ENCODE measurements around the gene NDUFA7. TPM values are rescaled to one million over a fixed set of nuclear protein-coding genes. Genes with fewer than 3 reads are reported as not detected.

NDUFA7 gene
- total RNA-seq, 1 experiment from 2014 or later, result 76.4 TPM

- H3K4me3 Mint-ChIP-seq, result no peak overlapping the region
- DNase-seq (ENCODE audit: low spot score), result no peak
- no peaks in the 10 kb centered on the region; the same call in 1 of the 2 replicates for H3K27me3 Mint-ChIP-seq (ENCODE audit: low read depth)
- ChIA-PET CTCF (interaction anchor here (0.6 kb wide), 2 partner anchors 291 to 318 kb away, joined by 3 read pairs; partner anchors contain the start of gene TIMM44), POLR2A (interaction anchor here (0.6 kb wide), 1 partner anchor 340 kb away, joined by 3 read pairs; no protein-coding TSS in a partner anchor)
- no peak overlapping the region for H3K27ac Mint-ChIP-seq
- H3K4me1 Mint-ChIP-seq, result peaks cover 16% of the 10 kb centered on the region
- H3K36me3 Mint-ChIP-seq, result peaks cover 35% of the 10 kb centered on the region
- no peak for ATAC-seq
- no peak for TF ChIP-seq NR2C2 (CRISPR knock-in tag; IDR thresholded peaks at IDR 0.05)
- no peak for TF ChIP-seq ZNF232 (CRISPR knock-in tag; IDR thresholded peaks at IDR 0.05)
- TF ChIP-seq, protein P1, sequence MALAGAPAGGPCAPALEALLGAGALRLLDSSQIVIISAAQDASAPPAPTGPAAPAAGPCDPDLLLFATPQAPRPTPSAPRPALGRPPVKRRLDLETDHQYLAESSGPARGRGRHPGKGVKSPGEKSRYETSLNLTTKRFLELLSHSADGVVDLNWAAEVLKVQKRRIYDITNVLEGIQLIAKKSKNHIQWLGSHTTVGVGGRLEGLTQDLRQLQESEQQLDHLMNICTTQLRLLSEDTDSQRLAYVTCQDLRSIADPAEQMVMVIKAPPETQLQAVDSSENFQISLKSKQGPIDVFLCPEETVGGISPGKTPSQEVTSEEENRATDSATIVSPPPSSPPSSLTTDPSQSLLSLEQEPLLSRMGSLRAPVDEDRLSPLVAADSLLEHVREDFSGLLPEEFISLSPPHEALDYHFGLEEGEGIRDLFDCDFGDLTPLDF (CRISPR knock-in tag; IDR thresholded peaks at IDR 0.05), result no peak
- no peak for TF ChIP-seq ZNF317 (CRISPR knock-in tag; IDR thresholded peaks at IDR 0.05; ENCODE audit: borderline replicate concordance, low read depth)
- TF ChIP-seq, protein P2, sequence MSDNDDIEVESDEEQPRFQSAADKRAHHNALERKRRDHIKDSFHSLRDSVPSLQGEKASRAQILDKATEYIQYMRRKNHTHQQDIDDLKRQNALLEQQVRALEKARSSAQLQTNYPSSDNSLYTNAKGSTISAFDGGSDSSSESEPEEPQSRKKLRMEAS (CRISPR knock-in tag; IDR thresholded peaks at IDR 0.05), result no peak
- no peak for TF ChIP-seq ATF3 (CRISPR knock-in tag; conservative IDR thresholded peaks at IDR 0.05)
- TF ChIP-seq ETV6 (CRISPR knock-in tag; IDR thresholded peaks at IDR 0.05), result no peak
- TF ChIP-seq, protein P3, sequence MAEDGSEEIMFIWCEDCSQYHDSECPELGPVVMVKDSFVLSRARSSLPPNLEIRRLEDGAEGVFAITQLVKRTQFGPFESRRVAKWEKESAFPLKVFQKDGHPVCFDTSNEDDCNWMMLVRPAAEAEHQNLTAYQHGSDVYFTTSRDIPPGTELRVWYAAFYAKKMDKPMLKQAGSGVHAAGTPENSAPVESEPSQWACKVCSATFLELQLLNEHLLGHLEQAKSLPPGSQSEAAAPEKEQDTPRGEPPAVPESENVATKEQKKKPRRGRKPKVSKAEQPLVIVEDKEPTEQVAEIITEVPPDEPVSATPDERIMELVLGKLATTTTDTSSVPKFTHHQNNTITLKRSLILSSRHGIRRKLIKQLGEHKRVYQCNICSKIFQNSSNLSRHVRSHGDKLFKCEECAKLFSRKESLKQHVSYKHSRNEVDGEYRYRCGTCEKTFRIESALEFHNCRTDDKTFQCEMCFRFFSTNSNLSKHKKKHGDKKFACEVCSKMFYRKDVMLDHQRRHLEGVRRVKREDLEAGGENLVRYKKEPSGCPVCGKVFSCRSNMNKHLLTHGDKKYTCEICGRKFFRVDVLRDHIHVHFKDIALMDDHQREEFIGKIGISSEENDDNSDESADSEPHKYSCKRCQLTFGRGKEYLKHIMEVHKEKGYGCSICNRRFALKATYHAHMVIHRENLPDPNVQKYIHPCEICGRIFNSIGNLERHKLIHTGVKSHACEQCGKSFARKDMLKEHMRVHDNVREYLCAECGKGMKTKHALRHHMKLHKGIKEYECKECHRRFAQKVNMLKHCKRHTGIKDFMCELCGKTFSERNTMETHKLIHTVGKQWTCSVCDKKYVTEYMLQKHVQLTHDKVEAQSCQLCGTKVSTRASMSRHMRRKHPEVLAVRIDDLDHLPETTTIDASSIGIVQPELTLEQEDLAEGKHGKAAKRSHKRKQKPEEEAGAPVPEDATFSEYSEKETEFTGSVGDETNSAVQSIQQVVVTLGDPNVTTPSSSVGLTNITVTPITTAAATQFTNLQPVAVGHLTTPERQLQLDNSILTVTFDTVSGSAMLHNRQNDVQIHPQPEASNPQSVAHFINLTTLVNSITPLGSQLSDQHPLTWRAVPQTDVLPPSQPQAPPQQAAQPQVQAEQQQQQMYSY (CRISPR knock-in tag; IDR thresholded peaks at IDR 0.05), result no peak
- TF ChIP-seq TEAD1 (CRISPR knock-in tag; IDR thresholded peaks at IDR 0.05), result no peak
- TF ChIP-seq IRF2 (CRISPR knock-in tag; IDR thresholded peaks at IDR 0.05; ENCODE audit: borderline replicate concordance, low read depth), result no peak
- no peak for TF ChIP-seq CREB1 (CRISPR knock-in tag; IDR thresholded peaks at IDR 0.05)
- TF ChIP-seq ATF2 (CRISPR knock-in tag; IDR thresholded peaks at IDR 0.05; ENCODE audit: borderline replicate concordance, low read depth), result no peak
- no peak for TF ChIP-seq ZNF263 (CRISPR knock-in tag; IDR thresholded peaks at IDR 0.05; ENCODE audit: low read depth)
- TF ChIP-seq, protein P4, sequence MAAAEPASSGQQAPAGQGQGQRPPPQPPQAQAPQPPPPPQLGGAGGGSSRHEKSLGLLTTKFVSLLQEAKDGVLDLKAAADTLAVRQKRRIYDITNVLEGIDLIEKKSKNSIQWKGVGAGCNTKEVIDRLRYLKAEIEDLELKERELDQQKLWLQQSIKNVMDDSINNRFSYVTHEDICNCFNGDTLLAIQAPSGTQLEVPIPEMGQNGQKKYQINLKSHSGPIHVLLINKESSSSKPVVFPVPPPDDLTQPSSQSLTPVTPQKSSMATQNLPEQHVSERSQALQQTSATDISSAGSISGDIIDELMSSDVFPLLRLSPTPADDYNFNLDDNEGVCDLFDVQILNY (CRISPR knock-in tag; IDR thresholded peaks at IDR 0.05), result no peak
- TF ChIP-seq MLX (CRISPR knock-in tag; IDR thresholded peaks at IDR 0.05), result no peak
- no peak for TF ChIP-seq NR3C1 (CRISPR knock-in tag; conservative IDR thresholded peaks at IDR 0.05; ENCODE audit: low read depth)
- TF ChIP-seq ZNF121 (CRISPR knock-in tag; IDR thresholded peaks at IDR 0.05), result no peak
- peaks cover 9% of the 10 kb centered on the region; the same call in 1 of the 2 replicates for H3K9me3 Mint-ChIP-seq
These were observed 59.8 kb downstream of the NDUFA7 start for GRCh38 chr19:8261347-8261746.

Other genes with a start within 250 kb of the NDUFA7 start
- gene FBN3, start 171.8 kb downstream of the NDUFA7 start, total RNA-seq (2021), result 54.8 to 67.3 TPM (median 62.2 TPM) in 3 replicates
- 116 to 153 TPM (median 150 TPM) in 3 replicates for gene CERS4, start 112.0 kb downstream of the NDUFA7 start, total RNA-seq (2021)
- gene CD320, start 13.0 kb downstream of the NDUFA7 start, total RNA-seq (2021), result 107 to 121 TPM (median 114 TPM) in 3 replicates
- 2,082 to 2,373 TPM (median 2,292 TPM) in 3 replicates for gene RPS28, start 121 bp upstream of the NDUFA7 start, total RNA-seq (2021)
- gene KANK3, start 21.9 kb upstream of the NDUFA7 start, total RNA-seq (2021), result 7.8 to 8.0 TPM (median 8.0 TPM) in 3 replicates
- gene ANGPTL4, start 42.8 kb upstream of the NDUFA7 start, total RNA-seq (2021), result 1.0 to 2.7 TPM (median 2.2 TPM) in 3 replicates
- gene RAB11B, start 69.0 kb upstream of the NDUFA7 start, total RNA-seq (2021), result 108 to 127 TPM (median 120 TPM) in 3 replicates
- 20.2 to 30.4 TPM (median 27.5 TPM) in 3 replicates for gene MARCHF2, start 91.9 kb upstream of the NDUFA7 start, total RNA-seq (2021)
- 309 to 416 TPM (median 343 TPM) in 3 replicates for gene HNRNPM, start 123.6 kb upstream of the NDUFA7 start, total RNA-seq (2021)
- gene PRAM1, start 181.3 kb upstream of the NDUFA7 start, total RNA-seq (2021), result 0.46 to 1.1 TPM (median 0.66 TPM) in 3 replicates
- gene ZNF414, start 192.8 kb upstream of the NDUFA7 start, total RNA-seq (2021), result 38.2 to 47.4 TPM (median 46.1 TPM) in 3 replicates

Measured in WTC11 (cell line).